SK-N-SH treated with all-trans-retinoic acid at 6 μM for 48 hours (cell line): ENCODE data around the gene FOXO1.

Experiments
- ARNTL ChIP-seq: fragments of 450-650 bp; formaldehyde crosslinking; IDR thresholded peaks from 2 replicates; pipeline ENCODE4 v1.5.0; 2020; ENCODE audit warnings: low read depth, mild to moderate bottlenecking, moderate library complexity, borderline replicate concordance
- ISL1 ChIP-seq: fragments of 250-450 bp; sonication (Bioruptor Pico); IDR thresholded peaks from 2 replicates; pipeline ENCODE4 v2.1.2; 2022; ENCODE audit warnings: mild to moderate bottlenecking, moderate library complexity
- OSR1 ChIP-seq: fragments of 250-450 bp; sonication (Bioruptor Pico); IDR thresholded peaks from 2 replicates; pipeline ENCODE4 v1.8.0; 2022; ENCODE audit warnings: moderate library complexity, mild to moderate bottlenecking, inconsistent platforms
- PPARA ChIP-seq: fragments of 250-450 bp; sonication (Bioruptor Pico); IDR thresholded peaks from 2 replicates; pipeline ENCODE4 v1.5.0; 2020; ENCODE audit warnings: mild to moderate bottlenecking, borderline replicate concordance
- RARB ChIP-seq: fragments of 250-450 bp; sonication (Bioruptor Pico); IDR thresholded peaks from 2 replicates; pipeline ENCODE4 v1.8.0; 2021; ENCODE audit warnings: mild to moderate bottlenecking, moderate library complexity
- ZFP3 ChIP-seq: fragments of 250-450 bp; sonication (Bioruptor Pico); IDR thresholded peaks from 2 replicates; pipeline ENCODE4 v1.5.0; 2020; ENCODE audit warnings: mild to moderate bottlenecking, moderate library complexity
- ZNF565 ChIP-seq: fragments of 450-650 bp; formaldehyde crosslinking; conservative IDR thresholded peaks from 2 replicates; pipeline ENCODE4 v1.5.0; 2020; ENCODE audit warnings: low read depth, mild to moderate bottlenecking, moderate library complexity
- TF ChIP-seq, protein P1 (sequence below): fragments of 250-450 bp; sonication (Bioruptor Pico); IDR thresholded peaks from 2 replicates; pipeline ENCODE4 v1.5.1; 2020; ENCODE audit warnings: low read depth, mild to moderate bottlenecking, moderate library complexity
- TF ChIP-seq, protein P2 (sequence below): fragments of 250-450 bp; sonication (Bioruptor Pico); IDR thresholded peaks from 2 replicates; pipeline ENCODE4 v1.8.0; 2020; ENCODE audit warnings: mild to moderate bottlenecking, moderate library complexity, borderline replicate concordance

DNA sequence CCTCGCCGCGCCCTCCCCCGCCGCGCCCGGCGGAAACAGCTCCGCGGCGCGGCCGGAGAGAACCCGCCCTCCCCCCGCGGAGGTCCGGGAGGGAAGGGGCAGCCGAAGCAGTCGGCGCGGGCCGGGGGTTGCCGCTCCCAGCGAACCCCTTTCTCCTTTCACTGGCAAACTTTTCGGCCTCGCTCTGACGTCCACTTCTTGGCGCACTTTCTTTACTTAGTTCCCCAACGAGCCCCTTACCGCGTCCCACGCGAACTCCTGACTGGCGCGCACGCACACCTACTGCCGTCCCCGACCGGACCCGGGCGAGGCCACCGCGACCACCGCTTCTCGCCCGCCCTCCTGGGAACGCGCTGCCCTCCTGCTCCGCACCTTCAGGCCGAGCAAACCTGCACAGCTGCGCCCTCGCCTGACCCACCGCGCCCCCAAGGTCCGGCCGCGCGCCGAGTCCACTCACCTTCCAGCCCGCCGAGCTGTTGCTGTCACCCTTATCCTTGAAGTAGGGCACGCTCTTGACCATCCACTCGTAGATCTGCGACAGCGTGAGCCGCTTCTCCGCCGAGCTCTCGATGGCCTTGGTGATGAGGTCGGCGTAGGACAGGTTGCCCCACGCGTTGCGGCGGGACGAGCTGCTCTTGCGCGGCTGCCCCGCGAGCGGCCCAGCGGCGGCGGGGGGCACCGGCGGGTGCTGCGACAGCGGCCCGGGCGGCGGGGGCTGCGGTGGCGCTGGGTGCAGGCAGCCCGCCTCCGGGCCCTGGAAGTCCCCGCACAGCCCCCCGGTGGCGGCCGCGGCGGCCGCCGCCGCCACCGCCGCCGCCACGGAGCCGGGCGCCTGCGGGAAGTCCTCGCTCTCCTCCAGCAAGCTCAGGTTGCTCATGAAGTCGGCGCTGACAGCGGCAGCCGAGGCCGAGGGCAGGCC is 1.1 kb downstream of the FOXO1 start:
- TF ChIP-seq PPARA (CRISPR knock-in tag) (no peak), ISL1 (CRISPR knock-in tag) (no peak), OSR1 (CRISPR knock-in tag) (no peak), ARNTL (CRISPR knock-in tag) (no peak), ZFP3 (no peak), RARB (no peak), ZNF565 (CRISPR knock-in tag) (no peak)
- TF ChIP-seq, protein P1, sequence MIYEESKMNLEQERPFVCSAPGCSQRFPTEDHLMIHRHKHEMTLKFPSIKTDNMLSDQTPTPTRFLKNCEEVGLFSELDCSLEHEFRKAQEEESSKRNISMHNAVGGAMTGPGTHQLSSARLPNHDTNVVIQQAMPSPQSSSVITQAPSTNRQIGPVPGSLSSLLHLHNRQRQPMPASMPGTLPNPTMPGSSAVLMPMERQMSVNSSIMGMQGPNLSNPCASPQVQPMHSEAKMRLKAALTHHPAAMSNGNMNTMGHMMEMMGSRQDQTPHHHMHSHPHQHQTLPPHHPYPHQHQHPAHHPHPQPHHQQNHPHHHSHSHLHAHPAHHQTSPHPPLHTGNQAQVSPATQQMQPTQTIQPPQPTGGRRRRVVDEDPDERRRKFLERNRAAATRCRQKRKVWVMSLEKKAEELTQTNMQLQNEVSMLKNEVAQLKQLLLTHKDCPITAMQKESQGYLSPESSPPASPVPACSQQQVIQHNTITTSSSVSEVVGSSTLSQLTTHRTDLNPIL (CRISPR knock-in tag), result no peak
- TF ChIP-seq, protein P2, sequence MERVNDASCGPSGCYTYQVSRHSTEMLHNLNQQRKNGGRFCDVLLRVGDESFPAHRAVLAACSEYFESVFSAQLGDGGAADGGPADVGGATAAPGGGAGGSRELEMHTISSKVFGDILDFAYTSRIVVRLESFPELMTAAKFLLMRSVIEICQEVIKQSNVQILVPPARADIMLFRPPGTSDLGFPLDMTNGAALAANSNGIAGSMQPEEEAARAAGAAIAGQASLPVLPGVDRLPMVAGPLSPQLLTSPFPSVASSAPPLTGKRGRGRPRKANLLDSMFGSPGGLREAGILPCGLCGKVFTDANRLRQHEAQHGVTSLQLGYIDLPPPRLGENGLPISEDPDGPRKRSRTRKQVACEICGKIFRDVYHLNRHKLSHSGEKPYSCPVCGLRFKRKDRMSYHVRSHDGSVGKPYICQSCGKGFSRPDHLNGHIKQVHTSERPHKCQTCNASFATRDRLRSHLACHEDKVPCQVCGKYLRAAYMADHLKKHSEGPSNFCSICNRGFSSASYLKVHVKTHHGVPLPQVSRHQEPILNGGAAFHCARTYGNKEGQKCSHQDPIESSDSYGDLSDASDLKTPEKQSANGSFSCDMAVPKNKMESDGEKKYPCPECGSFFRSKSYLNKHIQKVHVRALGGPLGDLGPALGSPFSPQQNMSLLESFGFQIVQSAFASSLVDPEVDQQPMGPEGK, result no peak
